ENCODE results near the gene AKT2.
A peak's percentile ranks its signal among the peaks of the same experiment; 100 is the strongest.

AKT2 gene

DNA sequence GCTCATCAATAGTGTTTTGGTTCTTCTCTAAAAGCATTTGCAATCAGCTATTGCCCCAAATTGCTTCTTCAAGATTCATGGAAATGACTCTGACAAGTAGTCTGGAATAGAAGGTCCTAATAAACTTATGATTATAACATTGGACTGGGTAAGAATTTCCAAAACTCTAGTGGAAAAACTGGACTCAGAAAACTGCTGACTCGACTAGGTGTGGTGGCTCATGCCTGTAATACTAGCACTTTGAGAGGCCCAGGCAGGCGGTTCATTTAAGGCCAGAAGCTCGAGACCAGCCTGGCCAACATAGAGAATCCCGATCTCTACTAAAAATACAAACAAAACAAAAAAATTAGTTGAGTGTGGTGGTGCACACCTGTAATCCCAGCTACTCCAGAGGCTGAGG is 15.5 kb upstream of the AKT2 start:
- DNase-seq (ENCODE audit: low read depth) = no peak

DNA sequence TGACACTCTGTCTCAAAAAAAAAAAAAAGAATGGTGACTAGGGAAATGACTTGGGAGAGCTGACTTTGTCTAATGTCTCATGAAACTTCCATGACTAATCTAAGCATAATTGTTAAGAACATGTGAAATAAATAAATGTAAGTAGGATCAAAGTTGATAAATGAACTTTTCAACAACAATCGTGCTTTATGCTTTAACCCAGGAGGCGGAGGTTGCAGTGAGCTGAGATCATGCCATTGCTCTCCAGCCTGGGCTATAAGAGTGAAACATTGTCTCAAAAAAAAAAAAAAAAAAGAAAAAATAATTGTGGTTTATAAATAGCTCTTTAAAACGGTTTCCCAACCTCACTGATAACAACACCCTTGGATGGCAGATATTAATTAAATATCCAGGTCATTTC is 12.9 kb upstream of the AKT2 start:
- DNase-seq (ENCODE audit: low read depth) = no peak

DNA sequence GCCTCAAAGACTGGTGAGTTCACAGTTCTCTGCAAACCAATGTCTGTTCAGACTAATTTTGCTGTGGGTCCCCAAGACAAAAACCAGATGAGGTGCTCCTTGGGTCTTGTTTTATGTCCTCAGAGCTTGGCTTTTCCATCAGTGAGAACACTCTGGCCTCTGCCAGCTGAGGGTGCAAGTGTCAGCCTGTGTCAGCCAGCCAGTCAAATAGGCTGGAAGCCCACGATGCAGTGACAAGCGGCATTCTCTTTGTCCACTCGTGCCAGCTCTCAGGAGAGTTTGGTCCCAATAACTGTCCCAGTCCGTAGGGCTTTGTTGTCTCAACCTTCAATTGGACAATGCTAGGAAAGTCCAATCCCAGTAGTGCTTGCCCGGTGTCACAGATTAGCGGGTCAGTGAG is 9.4 kb upstream of the AKT2 start:
- no peak for DNase-seq (ENCODE audit: low read depth)

DNA sequence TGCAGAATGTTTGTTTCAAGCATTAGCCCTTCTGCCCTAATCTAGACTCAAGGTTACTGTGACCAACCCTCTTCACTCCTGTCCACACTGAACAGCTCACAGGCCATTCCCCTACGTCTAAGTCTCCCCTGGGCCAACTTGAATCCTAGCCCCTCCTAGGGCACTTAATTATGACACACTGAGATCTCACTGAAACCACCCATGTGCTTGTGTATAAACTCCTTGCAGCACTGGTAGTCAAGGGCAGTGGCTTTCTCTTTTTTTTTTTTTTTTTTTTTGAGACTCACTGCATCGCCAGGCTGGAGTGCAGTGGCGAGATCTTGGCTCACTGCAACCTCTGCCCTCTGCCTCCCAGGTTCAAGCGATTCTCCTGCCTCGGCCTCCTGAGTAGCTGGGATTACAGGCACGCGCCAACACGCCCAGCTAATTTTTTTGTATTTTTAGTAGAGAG is 1.9 kb upstream of the AKT2 start:
- no peak for DNase-seq (ENCODE audit: low read depth)

DNA sequence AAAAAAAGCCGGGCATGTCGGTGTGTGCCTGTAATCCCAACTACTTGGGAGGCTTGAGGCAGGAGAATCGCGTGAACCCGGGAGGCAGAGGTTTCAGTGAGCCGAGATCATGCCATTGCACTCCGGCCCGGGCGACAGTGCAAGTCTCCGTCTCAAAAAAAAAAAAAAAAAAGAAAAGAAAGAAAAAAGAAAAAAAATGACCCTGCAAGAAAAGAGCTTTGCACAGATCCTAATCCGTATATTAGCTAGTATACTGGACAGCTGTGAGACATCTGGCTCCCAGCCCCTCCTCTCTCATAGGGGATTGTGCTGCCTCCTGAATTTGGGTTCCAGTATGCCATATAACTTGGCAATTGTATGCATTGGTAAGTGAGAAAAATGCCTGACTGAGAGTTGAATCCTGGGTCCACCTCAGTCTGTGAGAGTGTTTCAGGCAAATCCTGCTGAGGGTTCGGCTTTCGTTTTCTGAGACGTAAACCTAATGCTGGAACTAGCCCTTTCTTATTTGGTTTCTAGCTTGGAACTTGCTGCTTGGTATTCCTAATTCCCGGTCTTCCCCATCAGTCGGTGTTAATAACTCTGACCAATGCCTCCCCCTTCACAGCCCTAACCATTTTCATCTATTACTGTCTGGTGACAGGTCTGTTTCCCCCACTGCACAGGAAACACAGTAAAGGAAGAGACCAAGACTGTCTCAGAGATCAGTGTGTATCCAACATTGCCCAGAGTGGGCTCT is 1.3 kb upstream of the AKT2 start:
- no peak for DNase-seq (ENCODE audit: low read depth)

DNA sequence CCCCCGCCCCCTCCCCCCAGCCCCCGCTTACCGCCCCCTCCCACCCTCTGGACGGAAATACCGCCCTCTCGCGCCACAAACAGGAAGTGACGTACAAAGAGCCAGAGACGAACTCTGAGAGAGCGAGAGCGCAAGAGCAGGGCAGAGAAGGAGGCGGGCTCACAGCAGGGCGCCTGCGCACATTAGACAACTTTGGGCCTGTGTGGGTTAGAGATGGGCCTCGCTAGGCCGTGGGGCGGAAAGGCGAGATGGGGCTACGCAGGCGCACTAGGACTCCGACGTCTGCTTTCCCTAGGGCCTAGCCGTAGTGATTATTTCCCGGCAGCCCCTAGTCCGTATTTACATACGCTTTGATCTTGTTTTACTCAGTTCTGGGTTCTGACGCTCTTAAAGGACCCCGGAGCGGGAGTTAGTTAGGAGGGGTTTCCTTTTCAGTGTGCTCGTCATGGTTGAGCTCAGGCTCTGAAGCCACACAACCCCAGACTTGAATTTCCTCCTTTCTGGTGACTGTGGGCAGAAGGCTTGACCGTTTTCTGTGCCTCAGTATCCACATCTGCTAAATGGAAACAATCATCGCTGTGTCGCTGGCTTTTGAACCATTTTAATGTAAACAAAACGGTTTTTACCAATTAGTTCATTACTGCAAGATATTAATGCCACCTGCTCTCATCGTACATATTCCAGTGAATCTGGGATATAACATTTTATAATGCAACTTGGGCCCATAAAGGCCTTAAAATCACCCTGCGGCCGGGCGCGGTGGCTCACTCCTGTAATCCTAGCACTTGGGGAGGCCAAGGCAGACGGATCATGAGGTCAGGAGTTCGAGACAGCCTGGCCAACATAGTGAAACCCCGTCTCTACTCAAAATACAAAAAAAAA is 449 bp upstream of the AKT2 start:
- DNase-seq (ENCODE audit: low read depth) = peak; percentile 99

DNA sequence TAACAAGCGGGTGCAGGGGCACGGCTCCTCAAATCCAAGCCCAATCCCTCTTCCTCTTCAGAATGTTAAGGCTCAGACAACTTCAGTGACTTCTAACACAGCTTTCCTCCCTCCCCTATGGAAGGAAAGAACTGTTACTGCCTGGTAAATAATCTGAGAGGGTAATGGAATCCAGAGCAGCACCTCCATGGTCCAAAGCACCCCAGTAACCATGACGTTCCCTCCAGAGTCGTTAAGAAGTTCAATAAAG is 969 bp downstream of the AKT2 start:
- no peak for DNase-seq (ENCODE audit: low read depth)

DNA sequence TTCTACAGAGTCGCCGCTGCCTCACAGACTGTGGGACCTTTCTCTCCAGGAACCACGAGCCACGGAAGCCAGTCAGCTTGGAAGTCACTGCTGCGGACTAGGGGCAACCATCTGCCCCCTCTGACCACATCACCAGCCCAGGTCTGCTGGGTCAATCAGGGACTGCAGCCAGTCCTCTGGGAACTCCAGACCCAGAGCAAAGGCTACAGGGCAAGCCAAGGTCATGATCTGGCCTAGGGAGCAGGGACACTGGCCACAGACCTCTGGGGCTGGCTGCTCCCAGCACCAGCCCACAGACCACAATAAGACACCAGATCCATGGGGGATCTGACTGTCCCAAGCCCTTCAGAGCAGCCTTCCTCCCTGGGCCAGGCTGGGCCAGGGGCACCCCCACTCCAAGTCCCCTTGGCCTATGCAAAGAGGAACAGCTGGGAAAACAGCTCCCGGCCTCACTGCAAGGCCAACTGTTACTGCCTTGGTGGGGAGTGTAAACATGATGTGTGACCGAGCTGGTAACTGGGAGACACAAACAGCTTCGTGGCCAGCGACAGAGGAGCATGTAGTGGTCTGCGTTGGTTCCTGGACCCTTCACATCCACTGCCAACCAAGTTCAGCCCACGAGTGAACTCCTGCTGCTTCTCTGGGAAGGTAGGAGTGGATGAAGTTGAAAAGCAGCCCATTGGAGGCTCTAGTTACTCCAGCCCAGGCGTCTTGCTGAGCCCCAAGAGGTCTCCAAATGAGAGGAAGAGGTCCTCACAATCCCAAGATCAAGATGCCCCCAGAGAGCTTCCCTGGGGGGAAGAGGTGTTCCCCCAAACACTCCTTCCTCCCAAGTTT is 1.5 kb downstream of the AKT2 start:
- DNase-seq (ENCODE audit: low read depth) = no peak

DNA sequence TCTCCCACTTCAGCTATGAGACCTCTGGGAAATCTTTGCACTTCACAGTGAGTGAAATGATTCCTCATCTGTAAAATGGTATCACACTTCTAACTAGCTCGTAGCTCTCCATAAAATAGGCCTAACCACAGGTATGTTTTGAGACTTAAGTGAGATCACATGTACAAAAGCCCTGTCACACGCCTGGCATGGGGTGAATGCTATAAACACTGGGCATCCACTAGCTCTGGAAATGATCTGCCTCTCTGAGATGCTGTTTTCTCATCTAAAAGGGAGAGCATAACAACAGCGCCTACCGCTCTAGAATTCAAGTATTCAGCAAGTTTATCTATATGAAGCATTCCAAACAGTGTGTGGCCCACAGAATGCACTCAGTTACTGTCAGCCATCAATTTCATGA is 2.2 kb downstream of the AKT2 start:
- no peak for DNase-seq (ENCODE audit: low read depth)

DNA sequence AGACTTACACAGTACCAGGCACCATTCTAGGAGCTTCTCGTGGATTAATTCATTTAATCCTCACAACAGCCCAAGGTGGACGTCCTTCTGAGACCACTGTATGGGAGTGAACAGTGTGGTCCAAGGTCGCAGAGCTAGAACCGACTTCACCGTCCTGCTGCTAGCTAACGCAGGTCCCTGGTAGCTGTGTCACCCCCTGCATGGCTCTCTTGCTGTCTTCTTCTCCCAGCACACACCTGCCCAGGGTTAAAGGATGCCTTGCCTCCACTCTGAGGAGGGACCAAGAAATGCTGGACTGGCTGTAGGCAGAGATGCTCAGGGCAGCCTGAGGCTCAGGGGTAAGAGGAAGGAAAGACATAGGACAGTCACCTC is 3.0 kb downstream of the AKT2 start:
- DNase-seq (ENCODE audit: low read depth) = no peak

DNA sequence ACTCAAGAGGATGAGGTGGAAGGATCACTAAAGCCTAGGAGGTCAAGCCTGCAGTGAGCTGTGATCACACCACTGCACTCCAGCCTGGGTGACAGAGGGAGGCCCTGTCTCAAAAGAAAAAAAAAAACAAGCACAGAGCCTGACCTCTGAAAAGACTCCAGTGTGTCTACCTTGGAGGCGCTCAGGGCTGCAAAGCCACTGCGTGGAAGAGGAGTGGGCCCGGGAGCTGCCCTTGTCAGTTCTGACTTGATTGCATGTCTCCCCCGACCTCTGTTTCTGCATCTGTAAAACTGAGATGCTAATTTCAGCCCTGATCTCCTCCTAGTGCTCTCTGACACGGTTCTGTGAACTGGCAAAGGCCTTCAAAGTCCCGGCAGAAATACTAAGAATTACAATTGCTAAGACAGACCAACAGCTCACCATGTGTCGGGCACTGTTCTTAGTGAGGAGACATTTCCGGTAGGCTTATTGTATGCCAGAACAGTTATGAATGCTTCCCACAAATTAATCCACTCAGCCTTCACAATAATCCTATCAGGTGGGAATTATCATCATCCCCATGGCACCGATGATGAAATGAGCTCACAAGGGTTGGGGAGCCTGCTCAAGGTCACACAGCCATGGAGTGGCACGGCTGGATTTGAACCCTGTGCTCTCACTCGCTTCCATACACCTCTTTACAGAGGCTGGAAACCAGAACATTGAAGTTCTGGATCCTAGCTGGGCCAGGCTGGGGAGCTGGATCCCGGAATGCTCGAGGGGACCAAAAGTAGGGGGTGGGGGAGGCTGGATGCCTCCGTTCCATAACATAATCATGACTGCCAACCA is 3.5 kb downstream of the AKT2 start:
- no peak for DNase-seq (ENCODE audit: low read depth)

DNA sequence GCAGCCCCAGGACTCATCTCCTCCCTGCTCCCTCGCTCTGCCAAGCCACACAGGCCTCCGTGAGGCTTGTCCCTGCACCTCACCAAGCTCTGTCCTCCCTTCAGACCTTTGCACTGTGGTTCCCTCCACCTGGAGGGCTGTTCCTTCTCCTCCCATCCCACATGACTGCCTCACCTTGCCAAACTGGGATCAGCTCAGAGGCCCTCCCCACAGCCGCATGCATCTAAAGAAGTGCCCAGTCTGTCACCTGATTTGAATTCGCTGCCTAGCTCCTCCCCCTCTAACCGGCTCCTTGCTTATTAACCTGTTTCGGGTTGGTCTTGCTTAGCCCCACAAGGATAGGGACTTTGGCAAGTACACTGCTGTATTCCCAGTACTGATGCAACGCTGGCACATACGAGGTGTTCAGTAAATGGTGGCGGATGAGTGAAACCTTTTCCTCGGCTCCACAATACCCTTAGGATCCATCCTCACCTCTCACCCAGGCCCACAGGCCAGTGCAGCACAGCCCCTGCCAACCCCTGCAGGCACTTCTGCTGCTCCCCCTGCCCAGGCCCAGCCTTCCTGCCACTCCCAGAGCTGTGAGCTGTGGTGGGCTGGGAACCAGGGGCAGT is 4.4 kb downstream of the AKT2 start:
- DNase-seq (ENCODE audit: low read depth) = no peak

DNA sequence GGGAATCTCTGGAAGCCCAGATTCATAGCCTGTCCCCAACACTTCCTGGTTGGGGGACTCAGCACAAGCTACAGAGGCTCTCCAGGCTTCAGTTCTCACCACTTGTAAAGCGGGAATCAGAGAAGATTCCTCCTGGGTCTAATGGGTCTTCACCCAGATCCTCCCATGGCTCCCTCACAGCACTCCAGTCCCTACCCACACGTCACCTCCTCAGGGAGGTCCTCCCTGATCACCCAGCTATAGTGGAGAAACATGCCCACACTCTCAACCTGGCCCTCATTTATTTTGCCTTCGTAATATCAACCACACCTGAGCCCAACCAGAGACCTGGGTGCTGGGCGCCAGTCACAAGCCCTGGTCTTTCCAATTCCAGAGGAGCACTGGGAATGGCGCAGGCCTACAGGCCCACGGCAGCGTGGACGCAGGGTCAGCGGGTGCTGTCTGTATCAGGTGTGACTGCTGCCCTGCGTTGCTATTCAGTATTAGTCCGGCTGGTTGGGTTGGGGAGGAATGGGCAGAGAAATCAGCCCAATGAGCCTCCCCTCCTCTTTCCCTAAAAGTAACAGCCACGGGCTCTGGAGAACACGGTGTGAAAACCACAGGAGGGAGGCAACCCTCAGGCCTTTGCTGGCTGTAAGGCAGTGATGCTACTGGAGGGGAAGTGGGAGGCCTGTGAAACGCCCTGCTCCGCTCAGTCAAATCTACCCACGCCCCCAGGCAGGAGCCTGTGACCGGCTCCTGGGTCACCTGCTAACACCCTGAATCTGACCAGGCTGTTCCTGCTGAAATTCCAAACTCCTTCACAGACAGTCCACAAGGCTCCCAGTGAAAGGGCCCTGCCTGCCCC is 5.2 kb downstream of the AKT2 start:
- DNase-seq (ENCODE audit: low read depth) = no peak

DNA sequence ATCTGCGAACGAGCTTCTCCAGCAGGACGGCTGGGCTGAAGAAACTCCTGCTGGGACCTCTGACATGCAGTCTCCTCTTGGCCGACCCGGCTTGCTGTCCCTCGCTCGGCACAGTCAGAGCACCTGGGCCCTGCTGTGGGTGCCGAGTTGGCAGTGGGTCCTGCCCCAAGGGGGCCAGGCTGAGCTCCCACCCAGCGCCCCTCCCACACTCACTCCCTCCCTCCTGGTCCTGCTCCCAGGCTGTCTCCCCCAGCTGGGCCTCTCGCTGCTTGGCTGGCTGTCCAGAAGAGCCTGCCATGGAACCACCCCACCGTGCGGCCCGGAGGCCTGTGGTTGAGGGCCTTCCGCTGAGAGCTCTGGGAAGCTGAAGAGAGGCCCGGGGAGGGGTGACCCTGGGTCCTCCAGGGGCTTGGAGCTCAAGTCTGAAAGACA is 6.0 kb downstream of the AKT2 start:
- DNase-seq (ENCODE audit: low read depth) = peak; percentile 56

DNA sequence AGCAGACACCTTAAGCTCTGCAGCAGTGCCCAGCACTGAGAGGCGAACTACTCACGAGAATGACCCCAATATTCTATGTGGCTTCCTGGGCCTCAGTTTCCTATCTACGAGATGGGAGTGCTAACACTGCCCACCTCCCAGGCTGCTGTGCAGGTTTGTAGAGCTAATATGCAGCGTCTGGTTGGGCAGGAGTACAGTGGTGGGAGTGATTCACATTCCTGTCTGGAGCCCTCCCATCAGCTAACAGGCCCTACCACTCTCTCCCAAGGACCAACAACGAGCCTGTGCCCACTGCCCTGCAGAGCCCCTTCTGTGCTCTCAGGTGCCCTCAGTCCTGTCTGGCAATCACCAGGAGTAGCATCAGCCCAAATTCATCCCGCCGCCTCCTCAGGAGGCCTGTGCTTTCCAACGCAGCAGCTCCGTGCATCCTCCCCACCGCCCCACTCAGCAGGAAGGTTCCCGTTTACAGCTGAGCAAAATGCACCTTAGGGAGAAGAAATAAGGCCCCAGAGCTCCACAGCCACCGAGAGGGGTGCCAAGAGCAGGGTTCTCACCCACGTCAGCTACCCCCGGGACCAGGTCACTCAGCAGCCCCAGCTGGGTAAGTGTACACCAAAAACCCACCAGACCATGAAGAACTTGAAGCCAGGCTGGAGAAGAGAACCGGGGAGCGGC is 6.6 kb downstream of the AKT2 start:
- no peak for DNase-seq (ENCODE audit: low read depth)

DNA sequence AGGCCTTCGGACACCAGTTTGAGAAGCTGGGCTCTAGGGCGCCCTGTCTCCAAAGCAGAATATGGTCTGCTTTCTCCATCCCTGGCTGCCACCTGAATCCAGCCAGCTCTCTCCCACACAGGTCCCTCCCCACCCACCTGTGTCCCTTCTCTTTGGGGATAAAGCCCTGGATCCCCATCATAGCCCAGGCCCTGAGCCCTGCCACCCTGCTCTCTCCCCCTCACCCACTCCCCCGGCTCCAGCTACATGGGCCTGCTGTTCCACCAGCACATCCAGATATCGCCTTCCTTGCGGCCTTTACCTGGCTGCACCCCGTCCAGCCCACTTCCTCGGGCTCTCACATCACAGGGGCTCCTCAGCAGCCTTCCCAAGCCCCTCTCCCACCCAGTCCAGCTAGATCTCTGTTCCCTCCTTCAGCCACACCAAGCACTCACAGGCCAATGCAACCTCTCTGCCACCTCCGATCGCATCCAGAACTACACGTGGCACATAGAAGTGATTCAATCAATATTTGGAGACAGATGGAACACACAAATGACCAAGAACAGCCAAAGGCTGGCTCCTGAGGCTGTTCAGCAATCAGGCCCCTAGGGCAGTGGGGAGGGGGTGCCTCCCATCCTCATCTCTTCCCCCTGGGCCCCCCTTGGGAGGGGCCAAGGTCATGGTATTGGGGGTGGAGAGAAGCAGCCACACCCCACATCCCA is 7.6 kb downstream of the AKT2 start:
- no peak for DNase-seq (ENCODE audit: low read depth)

DNA sequence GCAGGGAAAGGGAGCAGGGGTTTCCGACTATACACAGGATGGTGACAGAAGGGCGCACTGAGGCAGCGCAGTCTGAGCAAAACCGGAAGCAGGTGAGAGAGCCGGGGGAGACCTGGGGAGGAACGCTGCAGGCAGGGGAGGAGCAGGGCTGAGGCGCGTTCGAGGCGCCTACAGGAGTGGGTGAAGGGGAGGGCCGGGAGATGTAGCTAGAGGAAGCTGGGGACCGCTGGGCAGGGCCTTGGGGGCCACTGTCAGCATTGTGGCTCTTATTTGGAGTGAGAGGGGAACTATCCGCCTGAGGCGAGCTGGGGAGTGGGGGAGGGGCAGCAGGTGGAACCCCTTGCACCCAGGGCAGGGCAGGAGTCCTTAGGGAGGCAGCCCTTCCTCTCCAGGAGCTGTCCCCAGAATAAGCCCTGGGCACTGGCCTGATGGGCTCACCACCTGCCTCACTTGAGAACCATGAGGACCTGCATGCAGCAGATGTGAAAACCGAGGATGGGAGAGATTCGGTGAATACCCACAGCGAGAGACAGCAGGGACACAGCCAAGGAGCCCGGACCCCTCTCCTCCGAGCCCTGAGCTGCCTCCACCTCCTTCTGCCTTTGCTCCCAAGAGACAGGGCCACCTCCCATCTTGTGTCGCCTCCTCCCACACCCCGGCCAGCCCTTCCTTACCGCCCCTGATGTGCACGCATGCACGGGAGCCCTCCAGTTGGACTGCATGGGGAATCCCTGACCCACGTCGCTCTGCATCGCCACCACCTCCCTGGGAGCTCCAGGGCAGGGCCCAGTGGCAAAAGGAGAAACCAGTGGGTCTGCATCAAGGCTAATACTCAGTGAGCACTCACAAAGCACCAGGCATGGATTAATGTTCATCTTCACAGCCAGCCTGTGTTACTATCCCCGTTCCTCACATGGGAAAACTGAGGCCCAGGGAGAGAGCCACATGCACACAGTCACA is 10.3 kb downstream of the AKT2 start:
- DNase-seq (ENCODE audit: low read depth) = no peak

Measured in fibroblast of the conjunctiva (primary cell).